ENCODE measurements around the gene ADGRG3. TPM values are rescaled to one million over a fixed set of nuclear protein-coding genes. Genes with fewer than 3 reads are reported as not detected.
"Not testable (repeated sequence)": the region's sequence is repeated elsewhere in the genome, so short reads cannot be mapped to it uniquely, and the experiment has no call there.

The ADGRG3 gene
- total RNA-seq, 4 donors from 2014 or later: 0.71 TPM; not detected in 3

DNA sequence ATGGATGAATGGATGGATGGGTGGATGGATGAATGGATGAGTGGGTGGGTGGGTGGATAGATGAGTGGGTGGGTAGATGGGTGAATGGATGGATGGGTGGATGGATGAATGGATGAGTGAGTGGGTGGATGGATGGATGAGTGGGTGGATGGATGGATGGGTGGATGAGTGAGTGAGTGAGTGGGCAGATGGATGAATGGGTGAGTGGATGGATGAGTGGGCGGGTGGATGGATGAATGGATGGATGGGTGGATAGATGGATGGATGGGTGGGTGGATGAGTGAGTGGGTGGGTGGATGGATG, 61.0 kb downstream of the ADGRG3 start:
- Histone ChIP-seq H3K36me3 (no peaks in the 10 kb centered on the region), H3K27me3 (no peaks in the 10 kb centered on the region), H3K4me3 (no peak overlapping the region), H3K27ac (no peak overlapping the region), H3K9me3 (no peaks in the 10 kb centered on the region), H3K4me1 (no peaks in the 10 kb centered on the region)
- intact Hi-C loops (cut with DNase I; ENCODE audit: low total_unique reads) (no loop called here), in situ Hi-C loops (cut with MboI; ENCODE audit: low sequenced_read_pairs in 4 of 4) (loop anchor here in 2 of 4 donors (25.0 kb wide), 2 partner anchors 283 to 292 kb away; partner anchors contain the start of genes CIAPIN1 (in 1 of the 2), COQ9 (in 1 of the 2), USB1 (in 1 of the 2) and ZNF319 (in 1 of the 2))
- ATAC-seq: no peak
- DNase-seq: no peak
- no peak for TF ChIP-seq POLR2A (IDR thresholded peaks at IDR 0.05)
- TF ChIP-seq, protein P1, sequence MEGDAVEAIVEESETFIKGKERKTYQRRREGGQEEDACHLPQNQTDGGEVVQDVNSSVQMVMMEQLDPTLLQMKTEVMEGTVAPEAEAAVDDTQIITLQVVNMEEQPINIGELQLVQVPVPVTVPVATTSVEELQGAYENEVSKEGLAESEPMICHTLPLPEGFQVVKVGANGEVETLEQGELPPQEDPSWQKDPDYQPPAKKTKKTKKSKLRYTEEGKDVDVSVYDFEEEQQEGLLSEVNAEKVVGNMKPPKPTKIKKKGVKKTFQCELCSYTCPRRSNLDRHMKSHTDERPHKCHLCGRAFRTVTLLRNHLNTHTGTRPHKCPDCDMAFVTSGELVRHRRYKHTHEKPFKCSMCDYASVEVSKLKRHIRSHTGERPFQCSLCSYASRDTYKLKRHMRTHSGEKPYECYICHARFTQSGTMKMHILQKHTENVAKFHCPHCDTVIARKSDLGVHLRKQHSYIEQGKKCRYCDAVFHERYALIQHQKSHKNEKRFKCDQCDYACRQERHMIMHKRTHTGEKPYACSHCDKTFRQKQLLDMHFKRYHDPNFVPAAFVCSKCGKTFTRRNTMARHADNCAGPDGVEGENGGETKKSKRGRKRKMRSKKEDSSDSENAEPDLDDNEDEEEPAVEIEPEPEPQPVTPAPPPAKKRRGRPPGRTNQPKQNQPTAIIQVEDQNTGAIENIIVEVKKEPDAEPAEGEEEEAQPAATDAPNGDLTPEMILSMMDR (IDR thresholded peaks at IDR 0.05 in 4 of 5, conservative IDR thresholded peaks at IDR 0.05 in 1 of 5): no peak

DNA sequence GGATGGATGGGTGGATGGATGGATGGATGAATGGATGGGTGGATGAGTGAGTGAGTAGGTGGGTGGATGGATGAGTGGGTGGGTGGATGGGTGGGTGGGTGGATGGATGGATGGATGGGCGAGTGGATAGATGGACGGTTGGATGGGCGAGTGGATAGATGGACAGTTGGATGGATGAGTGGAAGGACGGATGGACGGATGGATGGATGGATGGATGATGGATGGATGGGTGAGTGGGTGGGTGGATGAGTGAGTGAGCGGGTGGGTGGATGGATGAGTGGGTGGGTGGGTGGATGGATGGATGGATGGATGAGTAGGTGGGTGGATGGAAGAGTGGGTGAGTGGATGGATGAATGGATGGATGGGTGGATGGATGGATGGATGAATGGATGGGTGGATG, 61.7 kb downstream of the ADGRG3 start:
- intact Hi-C loops (cut with DNase I; ENCODE audit: low total_unique reads): loop anchor here (10.0 kb wide), 1 partner anchor 545 kb away; the partner anchor contains the start of genes PSME3IP1 and RSPRY1
- in situ Hi-C loops (cut with MboI; ENCODE audit: low sequenced_read_pairs in 4 of 4): loop anchor here in 2 of 4 donors (25.0 kb wide), 2 partner anchors 282 to 293 kb away; partner anchors contain the start of genes CIAPIN1 (in 1 of the 2), COQ9 (in 1 of the 2), USB1 (in 1 of the 2) and ZNF319 (in 1 of the 2)
- not testable (repeated sequence) for H3K27ac ChIP-seq, DNase-seq, ATAC-seq, H3K4me1 ChIP-seq, H3K27me3 ChIP-seq, H3K4me3 ChIP-seq, H3K36me3 ChIP-seq, H3K9me3 ChIP-seq

DNA sequence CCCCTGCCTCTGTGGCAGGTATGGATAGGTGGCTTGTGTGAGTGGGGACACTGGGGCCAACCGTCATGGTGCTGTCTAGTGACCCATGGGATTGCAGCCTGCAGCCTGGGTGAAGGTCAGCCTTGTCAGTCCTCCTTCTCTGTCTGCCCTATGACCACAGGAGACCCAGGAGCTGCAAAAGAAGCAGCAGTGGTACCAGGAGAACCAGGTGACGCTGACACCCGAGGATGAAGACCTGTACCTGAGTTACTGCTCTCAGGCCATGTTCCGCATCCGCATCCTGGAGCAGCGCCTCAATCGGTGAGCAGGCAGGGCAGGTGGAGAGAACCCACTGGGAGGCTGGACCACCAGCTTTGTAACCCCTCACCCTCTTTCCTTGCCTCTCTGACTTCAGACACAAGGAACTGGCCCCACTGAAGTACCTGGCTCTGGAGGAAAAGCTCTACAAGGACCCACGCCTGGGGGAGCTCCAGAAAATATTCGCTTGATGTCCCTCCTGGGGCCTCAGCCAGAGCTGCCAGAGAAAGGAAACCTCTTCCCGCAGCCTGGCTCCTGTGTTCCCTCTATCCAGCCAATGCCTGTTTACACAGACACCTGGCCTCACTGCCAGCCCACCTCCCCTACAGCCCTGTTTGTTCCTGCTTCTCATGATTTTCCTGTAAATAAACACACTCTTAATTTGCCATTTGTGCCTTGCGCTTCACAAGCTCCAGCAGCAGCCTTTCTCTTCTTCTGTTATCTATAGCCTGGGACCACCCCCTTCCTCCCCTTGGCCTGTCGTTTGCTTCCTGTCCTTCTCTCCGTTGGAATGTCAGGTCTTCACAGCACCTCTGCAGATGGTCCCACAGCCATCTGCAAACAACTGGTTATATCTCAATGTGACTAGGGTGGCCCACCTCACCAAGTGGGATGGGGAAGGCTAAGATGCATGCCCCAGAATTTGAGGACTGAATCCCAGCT, 62.9 kb downstream of the ADGRG3 start:
- in situ Hi-C loops (cut with MboI; ENCODE audit: low sequenced_read_pairs in 4 of 4): loop anchor here in 2 of 4 donors (25.0 kb wide), 2 partner anchors 281 to 294 kb away; partner anchors contain the start of genes CIAPIN1 (in 1 of the 2), COQ9 (in 1 of the 2), USB1 (in 1 of the 2) and ZNF319 (in 1 of the 2)
- H3K4me3 ChIP-seq: no peak overlapping the region
- peaks cover 6 to 10% of the 10 kb centered on the region in 2 donors for H3K4me1 ChIP-seq
- ATAC-seq (no peak), DNase-seq (no peak)
- H3K9me3 ChIP-seq: no peaks in the 10 kb centered on the region
- H3K27me3 ChIP-seq: no peaks in the 10 kb centered on the region
- no peak for TF ChIP-seq POLR2A (IDR thresholded peaks at IDR 0.05)
- TF ChIP-seq, protein P1 (IDR thresholded peaks at IDR 0.05 in 4 of 5, conservative IDR thresholded peaks at IDR 0.05 in 1 of 5): no peak
- H3K36me3 ChIP-seq: no peaks in the 10 kb centered on the region
- H3K27ac ChIP-seq: no peak overlapping the region
- intact Hi-C loops (cut with DNase I; ENCODE audit: low total_unique reads): loop anchor here (10.0 kb wide), 1 partner anchor 546 kb away; the partner anchor contains the start of genes PSME3IP1 and RSPRY1

DNA sequence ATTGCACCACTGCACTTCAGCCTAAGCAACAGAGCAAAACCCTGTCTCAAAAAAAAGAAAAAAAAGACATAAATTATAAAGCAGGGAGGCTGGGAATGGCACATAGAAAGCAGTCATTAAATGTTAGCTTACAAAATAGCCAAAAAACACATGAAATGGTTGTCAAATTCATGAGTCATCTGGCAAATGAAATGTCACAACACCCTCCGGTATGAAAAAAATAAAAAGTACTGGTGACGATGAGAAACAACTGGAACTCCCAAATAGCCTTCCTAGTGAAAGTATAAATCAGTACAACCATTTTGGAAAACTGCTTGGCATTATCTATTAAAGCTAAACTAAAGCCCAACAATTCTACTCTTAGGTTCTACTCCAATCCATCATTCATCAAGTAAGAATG, 63.9 kb downstream of the ADGRG3 start:
- ATAC-seq (no peak), DNase-seq (no peak)
- H3K27ac ChIP-seq: no peak overlapping the region
- intact Hi-C loops (cut with DNase I; ENCODE audit: low total_unique reads): loop anchor here (10.0 kb wide), 1 partner anchor 547 kb away; the partner anchor contains the start of genes PSME3IP1 and RSPRY1
- no peak overlapping the region for H3K4me3 ChIP-seq
- H3K4me1 ChIP-seq: peaks cover 14 to 19% of the 10 kb centered on the region in 2 donors
- no peaks in the 10 kb centered on the region for H3K27me3 ChIP-seq
- TF ChIP-seq, protein P1 (IDR thresholded peaks at IDR 0.05 in 4 of 5, conservative IDR thresholded peaks at IDR 0.05 in 1 of 5): no peak
- no peak for TF ChIP-seq POLR2A (IDR thresholded peaks at IDR 0.05)
- H3K9me3 ChIP-seq: no peaks in the 10 kb centered on the region
- no peaks in the 10 kb centered on the region for H3K36me3 ChIP-seq
- in situ Hi-C loops (cut with MboI; ENCODE audit: low sequenced_read_pairs in 4 of 4): loop anchor here in 2 of 4 donors (25.0 kb wide), 2 partner anchors 280 to 295 kb away; partner anchors contain the start of genes CIAPIN1 (in 1 of the 2), COQ9 (in 1 of the 2), USB1 (in 1 of the 2) and ZNF319 (in 1 of the 2)

Measured in gastrocnemius medialis (tissue), 4 donors.